ENCODE results near the gene VWA3A. TPM values are rescaled to one million over a fixed set of nuclear protein-coding genes. Genes with fewer than 3 reads are reported as not detected.

The VWA3A gene
- total RNA-seq, 1 experiment from 2014 or later, result 0.64 TPM

DNA sequence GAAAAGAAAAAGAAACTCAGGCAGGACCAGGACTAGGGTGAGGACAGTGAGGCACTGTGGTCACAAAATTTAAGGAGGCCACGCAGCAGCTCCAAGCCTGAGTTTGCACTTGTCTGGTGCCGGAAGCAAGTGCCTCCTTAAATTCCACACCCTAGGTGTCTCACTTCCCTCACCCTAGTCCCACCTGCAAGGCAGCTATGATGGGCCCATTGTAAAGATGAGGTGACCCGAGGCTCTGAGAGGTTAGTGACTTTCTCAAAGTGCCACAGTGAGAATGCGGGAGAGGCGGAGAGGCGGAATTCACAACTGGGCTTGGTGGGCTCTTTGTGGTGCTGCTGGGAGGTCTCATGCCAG, 92.3 kb downstream of the VWA3A start:
- Histone ChIP-seq H3K9me3 (ENCODE audit: low read depth, low read length, poor library complexity, severe bottlenecking) (no peaks in the 10 kb centered on the region), H3K4me1 (ENCODE audit: insufficient read depth, low read length, poor library complexity, severe bottlenecking) (peaks cover 7% of the 10 kb centered on the region), H3K36me3 (ENCODE audit: insufficient read depth, low read length, poor library complexity, severe bottlenecking) (no peaks in the 10 kb centered on the region), H3K27ac (ENCODE audit: low read depth, low read length, poor library complexity, severe bottlenecking) (no peak overlapping the region), H3K4me3 (ENCODE audit: low read depth, low read length, poor library complexity, severe bottlenecking) (no peak overlapping the region), H3K27me3 (replicated peaks; ENCODE audit: insufficient read depth, low read depth, low read length, poor library complexity) (no peaks in the 10 kb centered on the region)
- TF ChIP-seq, protein P1, sequence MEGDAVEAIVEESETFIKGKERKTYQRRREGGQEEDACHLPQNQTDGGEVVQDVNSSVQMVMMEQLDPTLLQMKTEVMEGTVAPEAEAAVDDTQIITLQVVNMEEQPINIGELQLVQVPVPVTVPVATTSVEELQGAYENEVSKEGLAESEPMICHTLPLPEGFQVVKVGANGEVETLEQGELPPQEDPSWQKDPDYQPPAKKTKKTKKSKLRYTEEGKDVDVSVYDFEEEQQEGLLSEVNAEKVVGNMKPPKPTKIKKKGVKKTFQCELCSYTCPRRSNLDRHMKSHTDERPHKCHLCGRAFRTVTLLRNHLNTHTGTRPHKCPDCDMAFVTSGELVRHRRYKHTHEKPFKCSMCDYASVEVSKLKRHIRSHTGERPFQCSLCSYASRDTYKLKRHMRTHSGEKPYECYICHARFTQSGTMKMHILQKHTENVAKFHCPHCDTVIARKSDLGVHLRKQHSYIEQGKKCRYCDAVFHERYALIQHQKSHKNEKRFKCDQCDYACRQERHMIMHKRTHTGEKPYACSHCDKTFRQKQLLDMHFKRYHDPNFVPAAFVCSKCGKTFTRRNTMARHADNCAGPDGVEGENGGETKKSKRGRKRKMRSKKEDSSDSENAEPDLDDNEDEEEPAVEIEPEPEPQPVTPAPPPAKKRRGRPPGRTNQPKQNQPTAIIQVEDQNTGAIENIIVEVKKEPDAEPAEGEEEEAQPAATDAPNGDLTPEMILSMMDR (conservative IDR thresholded peaks at IDR 0.05; ENCODE audit: low read depth, low read length), result no peak
- TF ChIP-seq EZH2 (IDR thresholded peaks at IDR 0.05; ENCODE audit: borderline replicate concordance, low read depth, low read length, poor library complexity, severe bottlenecking), result no peak
- ChIA-PET CTCF (interaction anchor here (0.6 kb wide), 1 partner anchor 178 kb away, joined by 3 read pairs; no protein-coding TSS in a partner anchor), POLR2A (ENCODE audit: low non-redundant PET) (no interaction called here)
- intact Hi-C loops (cut with micrococcal nuclease; ENCODE audit: unreplicated experiment), result loop anchor here (10.0 kb wide), 1 partner anchor 360 kb away; no protein-coding TSS in a partner anchor
- DNase-seq (ENCODE audit: low spot score), result no peak
- BruUV-seq (replicated peaks), result no TSS peak

DNA sequence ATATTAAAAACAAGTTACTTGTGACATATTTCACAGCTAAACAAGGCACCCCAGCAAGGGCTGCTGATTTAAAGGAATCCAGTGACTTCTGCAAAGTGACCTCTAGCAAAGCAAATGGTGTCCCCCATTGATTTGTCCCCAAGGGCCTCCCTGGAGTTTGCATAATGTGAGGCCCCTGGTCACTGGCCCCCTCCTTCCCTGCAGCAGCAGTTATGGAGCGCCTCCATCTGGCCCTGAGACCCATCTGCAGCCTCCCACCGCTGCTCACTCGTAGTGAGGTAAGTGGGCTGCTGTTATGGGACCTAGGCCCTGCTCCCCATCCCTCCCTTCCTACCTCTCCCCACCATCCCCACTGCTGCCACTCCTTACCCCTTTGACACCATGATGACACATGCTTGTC, 94.2 kb downstream of the VWA3A start:
- POLR2A ChIA-PET (ENCODE audit: low non-redundant PET), result no interaction called here
- TF ChIP-seq, protein P1 (conservative IDR thresholded peaks at IDR 0.05; ENCODE audit: low read depth, low read length), result peak; percentile 53
- no peak for TF ChIP-seq EZH2 (IDR thresholded peaks at IDR 0.05; ENCODE audit: borderline replicate concordance, low read depth, low read length, poor library complexity, severe bottlenecking)
- Histone ChIP-seq H3K4me1 (ENCODE audit: insufficient read depth, low read length, poor library complexity, severe bottlenecking) (peaks cover 10% of the 10 kb centered on the region), H3K9me3 (ENCODE audit: low read depth, low read length, poor library complexity, severe bottlenecking) (no peaks in the 10 kb centered on the region), H3K4me3 (ENCODE audit: low read depth, low read length, poor library complexity, severe bottlenecking) (no peak overlapping the region), H3K27ac (ENCODE audit: low read depth, low read length, poor library complexity, severe bottlenecking) (no peak overlapping the region), H3K27me3 (replicated peaks; ENCODE audit: insufficient read depth, low read depth, low read length, poor library complexity) (no peaks in the 10 kb centered on the region), H3K36me3 (ENCODE audit: insufficient read depth, low read length, poor library complexity, severe bottlenecking) (no peaks in the 10 kb centered on the region)
- CTCF ChIA-PET, result no interaction called here
- intact Hi-C loops (cut with micrococcal nuclease; ENCODE audit: unreplicated experiment), result loop anchor here (10.0 kb wide), 1 partner anchor 362 kb away; no protein-coding TSS in a partner anchor
- BruUV-seq (replicated peaks), result no TSS peak
- DNase-seq (ENCODE audit: low spot score), result no peak

- TF ChIP-seq, protein P1 (conservative IDR thresholded peaks at IDR 0.05; ENCODE audit: low read depth, low read length), result no peak
- TF ChIP-seq EZH2 (IDR thresholded peaks at IDR 0.05; ENCODE audit: borderline replicate concordance, low read depth, low read length, poor library complexity, severe bottlenecking), result no peak
- Histone ChIP-seq H3K27me3 (replicated peaks; ENCODE audit: insufficient read depth, low read depth, low read length, poor library complexity) (no peaks in the 10 kb centered on the region), H3K36me3 (ENCODE audit: insufficient read depth, low read length, poor library complexity, severe bottlenecking) (no peaks in the 10 kb centered on the region), H3K4me3 (ENCODE audit: low read depth, low read length, poor library complexity, severe bottlenecking) (no peak overlapping the region), H3K9me3 (ENCODE audit: low read depth, low read length, poor library complexity, severe bottlenecking) (no peaks in the 10 kb centered on the region), H3K27ac (ENCODE audit: low read depth, low read length, poor library complexity, severe bottlenecking) (no peak overlapping the region), H3K4me1 (ENCODE audit: insufficient read depth, low read length, poor library complexity, severe bottlenecking) (peaks cover 15% of the 10 kb centered on the region)
- intact Hi-C loops (cut with micrococcal nuclease; ENCODE audit: unreplicated experiment), result loop anchor here (1.0 to 10.0 kb wide), 3 partner anchors 187 to 363 kb away; partner anchors contain the start of genes PDZD9 and UQCRC2
- DNase-seq (ENCODE audit: low spot score), result no peak
- ChIA-PET CTCF (interaction anchor here (0.5 to 1.6 kb wide), 16 partner anchors 56 to 531 kb away, joined by 3 to 21 read pairs (median 4); partner anchors contain the start of gene UQCRC2), POLR2A (ENCODE audit: low non-redundant PET) (no interaction called here)
- no TSS peak for BruUV-seq (replicated peaks)
These were observed 95.9 kb downstream of the VWA3A start for GRCh38 chr16:22188267-22188594.
